GM18499 (cell line): Measurements from ENCODE around the gene MYH14.

Experiments used
- ATAC-seq: cut with Tn5 transposase; IDR thresholded peaks from one replicate; pipeline ENCODE4 v1.9.1; 2021; ENCODE audit warnings: moderate number of reproducible peaks; ENCODE audit not compliant: insufficient read depth, unreplicated experiment

MYH14 gene

DNA sequence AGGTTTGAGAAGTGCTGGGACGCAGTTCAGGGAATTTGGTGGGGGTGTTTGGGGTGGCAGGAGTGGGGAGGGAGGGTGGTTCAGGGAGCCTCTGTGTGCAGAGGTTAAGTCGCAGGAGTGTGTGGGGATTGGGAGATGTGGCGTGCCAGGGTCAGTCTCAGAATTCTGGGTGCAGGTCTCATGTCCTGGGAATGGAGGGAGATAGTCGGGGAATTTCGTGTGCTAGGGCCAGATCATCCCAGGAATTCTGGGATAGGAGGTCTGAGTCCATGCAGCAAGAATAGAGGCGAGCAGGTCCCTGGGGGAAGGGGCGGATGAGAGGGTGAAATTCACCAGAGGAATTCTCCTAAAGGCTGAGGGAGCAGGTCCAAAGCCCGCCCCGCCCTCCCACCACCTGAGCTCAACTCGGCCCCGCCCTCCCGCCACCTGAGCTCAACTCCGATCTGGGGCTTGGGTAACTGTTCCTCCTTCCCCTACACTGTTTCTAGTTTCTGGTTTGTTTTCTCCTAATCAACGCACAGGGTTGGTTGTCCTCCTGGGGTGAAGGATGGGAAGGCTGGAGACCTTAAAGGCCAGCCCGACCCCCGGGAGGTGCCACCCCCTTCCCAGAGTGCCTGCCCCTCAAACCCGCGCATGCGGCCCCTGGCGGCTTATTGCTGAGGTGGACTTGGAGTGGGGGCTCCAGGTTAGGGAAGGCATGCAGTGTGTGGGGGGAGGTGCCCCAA, 110.6 kb downstream of the MYH14 start:
- ATAC-seq = no peak

DNA sequence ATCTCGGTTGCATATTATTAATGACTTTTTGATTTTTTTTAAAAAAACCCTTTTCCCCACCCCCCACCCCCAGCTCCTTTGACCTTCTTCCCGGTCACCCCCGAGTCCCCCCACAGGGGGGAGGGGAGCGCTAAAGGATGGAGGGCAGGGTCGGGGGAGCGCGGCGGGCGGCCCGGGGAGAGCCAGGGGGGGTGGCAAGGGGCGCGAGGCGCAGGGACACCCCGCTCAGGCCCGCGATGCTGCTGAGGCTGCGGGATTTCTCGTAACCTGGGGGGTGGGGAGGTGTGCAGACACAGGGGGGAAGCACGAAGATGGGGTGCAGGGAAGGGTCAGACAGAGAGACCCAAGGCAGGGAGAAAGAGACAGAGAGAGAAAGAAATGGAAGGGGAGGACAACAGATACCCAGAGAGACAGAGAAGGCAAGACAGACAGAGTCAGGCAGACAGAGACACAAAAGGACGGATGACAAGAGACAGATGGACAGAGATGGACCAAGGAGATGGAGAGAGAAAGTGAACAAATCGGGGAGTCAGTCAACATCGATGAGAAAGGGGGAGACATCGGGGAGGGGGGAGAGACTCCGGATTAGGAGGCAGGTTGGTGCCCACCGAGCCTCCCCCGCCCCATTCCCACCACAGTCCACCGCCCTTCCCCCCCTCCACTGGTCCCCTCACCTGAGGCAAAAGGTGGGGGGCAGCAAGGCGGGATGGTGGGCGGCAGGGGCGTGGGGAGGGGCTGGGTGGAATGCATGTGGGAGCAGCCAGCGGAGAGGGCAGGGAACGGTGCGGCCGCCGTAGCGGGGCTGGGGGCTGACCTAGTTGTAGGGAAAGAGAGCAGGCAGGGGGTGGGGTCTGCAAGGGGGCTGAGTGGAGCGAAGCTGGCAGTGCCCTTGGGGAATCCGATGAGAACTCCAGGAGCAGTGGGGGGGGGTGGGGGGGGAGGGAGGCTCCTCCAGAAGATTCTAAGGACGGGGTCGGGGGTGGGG, 111.6 kb downstream of the MYH14 start:
- no peak for ATAC-seq

DNA sequence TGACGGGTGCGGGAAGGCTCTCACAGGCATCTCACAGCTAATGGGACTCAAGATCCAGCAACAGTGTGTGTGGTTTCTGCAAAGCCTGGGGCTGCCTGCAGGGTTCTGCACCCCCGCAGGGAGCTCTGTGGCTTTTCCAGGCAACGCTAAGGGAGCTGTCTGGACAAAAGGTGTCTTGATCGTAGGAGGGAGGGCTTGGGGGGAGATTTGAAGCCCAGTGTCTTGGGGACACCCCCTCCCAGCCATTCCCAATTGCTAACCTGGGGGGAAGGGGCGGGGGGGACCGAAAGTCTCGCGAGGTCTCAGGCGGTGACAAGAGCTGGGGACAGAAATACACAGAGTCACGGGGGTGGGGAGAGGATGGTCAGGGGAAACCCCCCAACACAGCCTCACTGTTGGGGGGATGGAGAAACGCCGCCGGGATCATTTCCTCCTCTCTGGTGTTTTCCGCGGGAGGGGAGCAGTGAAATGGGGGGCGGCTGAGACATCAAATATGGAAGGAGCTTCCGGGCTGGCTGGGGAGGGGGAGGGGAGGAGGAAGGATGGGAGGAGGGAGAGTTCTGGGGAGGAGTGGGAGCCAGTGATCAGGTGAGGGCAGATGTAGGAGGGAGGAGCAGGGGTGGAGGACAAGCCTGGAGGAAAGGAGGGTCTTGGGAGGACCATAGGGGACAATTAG, 112.5 kb downstream of the MYH14 start:
- no peak for ATAC-seq

DNA sequence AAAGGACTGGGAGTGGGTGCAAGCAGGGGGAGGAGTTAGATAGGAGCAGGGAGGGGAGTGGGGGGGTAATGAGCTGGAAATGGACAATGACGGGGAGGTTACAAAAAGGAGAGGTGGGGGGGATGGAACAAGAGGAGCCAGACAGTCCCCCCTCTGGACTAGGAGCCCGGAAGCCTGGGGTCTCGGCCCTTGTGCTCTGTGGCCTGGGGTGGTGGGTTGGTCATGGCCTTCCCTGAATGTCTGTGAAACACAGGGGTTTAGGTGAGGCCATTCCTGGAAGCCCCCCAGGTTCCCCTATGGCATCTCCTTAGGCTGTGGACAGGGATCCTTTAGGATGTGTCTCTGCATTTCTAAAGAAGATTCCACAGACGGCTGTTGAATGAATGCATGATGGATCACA, 113.7 kb downstream of the MYH14 start:
- ATAC-seq = no peak

DNA sequence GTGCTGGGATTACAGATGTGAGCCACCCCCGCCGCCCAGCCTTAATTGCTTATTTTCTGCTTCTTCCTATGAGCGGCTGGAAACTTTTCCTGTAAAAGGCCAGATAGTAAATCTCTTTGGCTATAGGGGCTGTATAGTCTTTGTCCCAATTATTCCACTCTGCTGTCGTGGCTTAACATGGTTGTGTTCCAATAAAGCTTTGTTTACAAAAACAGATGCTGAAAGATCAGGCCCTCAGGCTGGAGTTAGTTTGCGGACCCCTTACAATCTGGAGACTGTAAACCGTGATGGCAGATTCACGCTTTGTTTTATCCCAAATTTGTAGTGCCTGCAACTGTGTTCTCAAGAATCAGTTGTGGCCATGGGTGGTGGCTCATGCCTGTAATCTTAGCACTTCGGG, 115.0 kb downstream of the MYH14 start:
- no peak for ATAC-seq

DNA sequence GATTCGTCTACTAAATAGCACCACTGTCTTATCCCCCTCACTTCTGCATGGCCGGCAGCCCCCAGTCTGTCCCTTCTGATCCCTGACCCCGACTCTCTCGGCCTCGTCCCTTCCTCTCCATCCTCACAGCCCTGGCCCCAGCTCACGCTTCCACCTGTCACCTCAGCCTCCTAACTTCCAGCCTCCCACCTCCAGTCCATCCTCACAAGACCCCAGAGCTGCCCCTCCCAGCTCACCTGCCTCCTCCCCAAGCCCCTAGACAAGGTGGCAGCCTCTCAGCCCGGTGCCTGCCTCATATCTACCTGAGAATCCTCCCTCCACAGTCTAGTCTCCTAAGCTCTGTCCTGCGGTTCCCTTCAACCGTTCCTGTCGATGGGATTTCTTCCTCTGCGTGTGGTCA, 115.7 kb downstream of the MYH14 start:
- ATAC-seq = no peak

DNA sequence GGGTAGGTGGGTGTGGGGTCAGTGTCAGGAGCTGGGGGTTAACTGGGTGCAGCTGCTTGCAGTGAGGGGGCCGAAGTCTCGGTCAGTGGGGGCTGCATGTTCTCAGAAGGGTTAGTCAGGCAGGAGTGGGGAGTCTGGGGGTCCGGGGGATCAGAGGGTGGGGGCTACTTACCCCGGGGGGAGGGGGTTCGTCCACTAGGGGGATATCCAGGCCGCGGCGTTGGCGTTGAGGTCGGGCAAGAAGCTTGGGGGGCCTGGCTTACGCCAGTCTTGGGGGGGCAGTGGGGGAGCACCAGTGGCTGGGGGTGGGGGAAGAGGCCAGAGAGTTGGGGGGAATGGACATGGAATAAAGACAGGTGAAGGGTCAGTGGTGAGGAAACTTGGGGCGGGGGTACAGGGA, 116.6 kb downstream of the MYH14 start:
- ATAC-seq = no peak

DNA sequence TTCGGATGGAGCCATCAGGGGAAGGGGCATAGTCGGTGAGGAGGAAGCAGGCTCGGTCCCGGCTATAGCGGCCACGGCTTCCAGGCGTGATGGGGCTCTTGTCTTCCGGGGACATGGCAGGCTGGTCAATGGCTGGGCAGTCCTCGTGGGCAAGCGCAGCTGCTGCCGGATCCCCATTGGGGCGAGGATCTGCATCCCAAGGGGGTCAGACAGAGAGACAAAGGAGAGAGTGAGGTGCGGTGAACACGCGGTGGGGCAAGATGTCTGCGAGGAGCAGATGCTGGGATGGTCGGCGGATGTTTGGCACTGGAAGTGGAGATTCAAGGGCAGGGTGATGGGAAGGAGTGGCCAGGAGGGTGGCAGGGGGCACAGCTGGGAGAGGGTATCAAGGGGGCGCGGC, 117.2 kb downstream of the MYH14 start:
- no peak for ATAC-seq

DNA sequence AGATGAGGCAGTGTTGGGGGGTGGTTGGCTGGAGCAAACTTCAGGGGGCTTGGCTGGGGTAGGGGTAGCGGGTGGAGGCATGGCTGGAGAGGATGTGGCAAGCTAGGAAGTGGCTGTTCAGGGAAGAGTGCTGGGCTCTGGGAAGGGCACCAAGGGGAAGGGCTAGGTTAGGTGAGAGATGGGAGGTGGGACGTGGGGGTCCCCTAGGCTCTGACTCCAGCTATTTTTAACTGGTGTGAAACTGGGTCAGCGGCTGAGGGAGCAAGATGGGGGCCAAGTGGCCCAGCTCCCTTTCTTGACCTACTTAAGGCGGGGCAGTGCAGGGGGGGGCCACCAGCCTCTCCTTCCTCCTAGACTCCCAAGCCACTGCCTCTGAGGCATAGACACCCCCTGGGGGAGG, 118.4 kb downstream of the MYH14 start:
- ATAC-seq = no peak

DNA sequence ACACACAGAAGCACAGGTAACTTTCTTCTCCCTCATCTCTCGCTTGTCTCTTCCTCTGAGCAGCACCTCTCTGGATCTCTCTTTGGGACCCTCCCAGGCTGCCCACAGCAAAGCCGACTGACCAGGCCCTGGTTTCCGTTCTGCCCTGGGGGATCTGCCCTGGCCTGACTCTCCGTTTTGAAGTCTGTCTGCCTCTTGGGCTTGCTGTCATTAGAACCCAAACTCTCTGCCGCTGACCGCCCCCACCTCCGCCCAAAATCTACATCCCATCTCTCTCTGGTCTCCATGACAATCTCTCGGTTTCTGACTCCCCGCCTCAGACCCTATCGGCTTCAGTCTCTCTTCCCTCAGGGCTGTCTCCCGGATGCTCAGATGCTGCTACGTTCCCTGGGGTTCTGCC, 118.8 kb downstream of the MYH14 start:
- ATAC-seq = no peak

DNA sequence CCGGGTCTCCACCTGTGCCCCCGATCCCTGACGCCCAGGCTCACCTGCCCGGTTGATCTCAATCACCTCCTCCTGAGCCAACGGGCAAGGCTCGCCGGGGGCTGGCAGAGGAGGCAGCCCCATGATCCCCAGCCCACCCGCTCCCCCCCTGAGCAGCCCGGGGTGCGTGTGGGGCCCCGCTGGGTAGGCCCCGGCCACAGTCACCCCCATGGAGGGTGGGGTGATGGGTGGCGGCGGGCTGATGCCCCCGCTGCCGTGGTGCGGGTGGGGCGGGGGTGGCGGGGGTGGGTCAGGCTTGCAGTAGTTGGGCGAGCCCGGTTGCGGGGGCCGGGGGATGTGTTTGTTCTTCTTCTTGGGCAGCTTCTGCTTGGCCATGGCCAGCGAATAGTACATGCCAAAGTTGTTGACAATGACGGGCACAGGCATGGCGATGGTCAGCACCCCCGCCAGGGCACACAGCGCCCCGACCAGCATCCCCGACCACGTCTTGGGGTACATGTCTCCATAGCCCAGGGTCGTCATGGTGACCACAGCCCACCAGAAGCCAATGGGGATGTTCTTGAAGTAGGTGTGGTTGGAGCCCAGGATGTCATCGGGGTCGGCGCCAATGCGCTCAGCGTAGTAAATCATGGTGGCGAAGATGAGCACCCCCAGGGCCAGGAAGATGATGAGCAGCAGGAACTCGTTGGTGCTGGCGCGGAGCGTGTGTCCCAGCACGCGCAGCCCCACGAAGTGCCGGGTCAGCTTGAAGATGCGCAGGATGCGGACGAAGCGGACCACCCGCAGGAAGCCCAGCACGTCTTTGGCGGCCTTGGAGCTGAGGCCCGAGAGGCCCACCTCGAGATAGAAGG, 119.7 kb downstream of the MYH14 start:
- no peak for ATAC-seq

DNA sequence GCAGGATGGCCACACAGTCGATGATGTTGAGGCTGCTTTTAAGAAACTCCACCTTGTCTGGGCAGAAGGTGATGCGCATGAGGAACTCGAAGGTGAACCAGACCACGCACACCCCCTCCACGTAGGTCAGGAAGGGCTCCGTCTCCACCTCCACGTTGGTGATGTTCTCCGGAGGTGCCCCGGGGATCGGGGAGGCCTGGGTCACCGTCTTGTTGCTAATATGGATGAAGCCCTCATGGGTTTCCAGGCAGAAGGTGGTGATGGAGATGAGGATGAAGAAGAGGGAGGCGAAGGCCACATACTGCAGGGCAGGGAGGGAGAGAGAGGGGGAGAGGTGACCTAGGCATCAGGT, 120.3 kb downstream of the MYH14 start:
- no peak for ATAC-seq

DNA sequence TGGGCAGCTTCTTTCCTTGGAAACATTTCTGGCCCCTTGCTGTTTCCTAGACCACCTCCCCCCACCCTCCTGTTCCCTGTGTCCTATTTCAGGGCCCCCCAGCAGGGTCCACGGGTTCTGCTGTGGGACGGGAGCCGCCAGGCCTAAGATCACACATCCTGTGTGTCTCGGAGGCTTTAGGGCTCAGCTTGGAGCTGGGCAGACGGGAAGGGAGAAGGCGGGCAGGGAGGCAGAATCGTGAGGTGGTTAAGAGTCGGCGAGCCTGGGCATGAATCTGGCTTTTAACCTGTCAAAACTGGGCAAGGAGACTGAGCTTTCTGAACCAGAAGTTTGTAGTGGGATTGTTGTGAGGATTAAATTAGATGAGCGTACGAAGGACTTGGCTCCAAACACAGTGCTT, 120.9 kb downstream of the MYH14 start:
- no peak for ATAC-seq

DNA sequence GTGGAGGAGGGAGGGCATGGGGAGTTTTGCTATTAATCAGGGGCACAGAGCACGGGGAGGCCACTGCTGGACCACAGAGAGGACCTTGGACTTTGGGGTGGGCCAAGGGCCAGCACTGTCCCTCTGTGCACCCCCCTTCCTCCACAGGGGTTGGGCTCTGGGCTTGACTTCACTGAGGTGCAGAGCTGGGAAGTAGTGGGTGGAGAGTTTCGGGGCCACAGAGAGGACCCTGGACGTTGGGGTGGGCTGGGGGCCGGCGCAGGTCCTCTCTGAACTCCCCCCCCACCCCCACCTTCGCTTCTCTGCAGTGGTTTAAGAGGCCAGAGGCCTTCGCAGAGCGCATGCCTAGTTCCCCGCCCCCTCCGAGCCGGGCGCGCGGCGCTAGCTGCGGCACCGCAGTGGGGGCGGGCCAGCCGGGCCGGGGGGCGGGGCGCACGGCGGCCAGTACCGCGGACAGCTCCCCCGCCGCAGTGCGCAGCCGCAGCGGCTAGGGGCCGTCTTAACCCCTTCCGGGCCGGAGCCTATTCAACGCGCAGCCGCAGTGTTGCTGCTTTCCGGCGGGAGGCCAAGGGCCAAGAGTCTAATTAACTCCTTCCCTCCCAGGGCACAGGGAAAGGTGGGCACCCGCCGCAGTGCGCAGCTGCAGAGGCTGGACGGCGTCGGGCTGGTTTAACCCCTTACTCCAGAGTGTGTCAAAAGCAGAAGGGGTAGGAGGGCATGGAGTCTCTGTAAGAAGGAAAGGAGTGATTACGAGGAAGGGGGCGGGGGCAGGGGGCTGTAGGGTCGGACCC, 122.1 kb downstream of the MYH14 start:
- no peak for ATAC-seq

DNA sequence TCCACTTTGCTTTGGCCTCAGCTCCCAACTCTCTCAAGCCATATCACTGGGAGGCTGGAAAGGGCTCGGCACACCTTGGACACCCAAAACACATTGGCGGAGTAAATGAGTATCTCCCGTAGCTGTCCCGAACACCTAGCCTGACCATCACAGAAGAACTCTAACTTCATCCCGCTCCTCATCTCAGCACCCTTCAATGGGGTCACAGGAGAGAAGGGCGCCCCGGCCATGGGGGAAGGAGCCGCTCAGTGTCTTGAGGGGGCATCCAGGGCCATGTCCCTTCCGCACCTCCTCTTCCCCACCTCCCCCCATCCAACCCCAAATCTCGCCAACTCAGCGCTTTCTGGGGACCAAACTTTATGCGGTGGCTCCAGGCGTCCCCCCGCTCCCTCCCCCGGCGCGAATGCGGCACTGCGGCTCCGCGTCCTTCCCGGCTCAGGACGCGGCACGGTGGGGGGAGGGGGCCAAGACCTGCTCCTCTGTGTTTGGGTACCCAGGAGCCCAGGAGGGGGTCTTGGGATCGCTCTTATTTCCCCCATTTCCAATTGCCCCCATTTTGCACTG, 122.8 kb downstream of the MYH14 start:
- no peak for ATAC-seq

DNA sequence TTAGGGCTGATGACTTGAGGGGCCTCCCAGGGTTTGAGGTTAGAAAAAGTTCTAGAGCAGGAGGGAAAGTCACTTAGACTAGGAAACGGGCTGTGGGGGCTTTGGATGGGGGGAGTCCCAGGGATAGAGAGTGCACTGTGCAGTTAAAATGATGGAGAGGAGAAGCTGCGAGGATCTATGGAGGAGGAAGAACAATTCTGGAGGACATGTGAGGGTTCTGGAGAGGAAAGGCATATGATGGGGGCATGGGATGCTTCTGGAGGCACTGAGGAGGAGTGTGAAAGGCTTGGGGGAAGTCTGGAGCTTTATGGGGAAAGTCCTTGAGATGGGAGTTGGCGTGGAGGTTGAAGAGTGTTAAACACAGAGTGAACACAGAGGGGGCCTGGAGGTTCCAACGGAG, 123.6 kb downstream of the MYH14 start:
- no peak for ATAC-seq

DNA sequence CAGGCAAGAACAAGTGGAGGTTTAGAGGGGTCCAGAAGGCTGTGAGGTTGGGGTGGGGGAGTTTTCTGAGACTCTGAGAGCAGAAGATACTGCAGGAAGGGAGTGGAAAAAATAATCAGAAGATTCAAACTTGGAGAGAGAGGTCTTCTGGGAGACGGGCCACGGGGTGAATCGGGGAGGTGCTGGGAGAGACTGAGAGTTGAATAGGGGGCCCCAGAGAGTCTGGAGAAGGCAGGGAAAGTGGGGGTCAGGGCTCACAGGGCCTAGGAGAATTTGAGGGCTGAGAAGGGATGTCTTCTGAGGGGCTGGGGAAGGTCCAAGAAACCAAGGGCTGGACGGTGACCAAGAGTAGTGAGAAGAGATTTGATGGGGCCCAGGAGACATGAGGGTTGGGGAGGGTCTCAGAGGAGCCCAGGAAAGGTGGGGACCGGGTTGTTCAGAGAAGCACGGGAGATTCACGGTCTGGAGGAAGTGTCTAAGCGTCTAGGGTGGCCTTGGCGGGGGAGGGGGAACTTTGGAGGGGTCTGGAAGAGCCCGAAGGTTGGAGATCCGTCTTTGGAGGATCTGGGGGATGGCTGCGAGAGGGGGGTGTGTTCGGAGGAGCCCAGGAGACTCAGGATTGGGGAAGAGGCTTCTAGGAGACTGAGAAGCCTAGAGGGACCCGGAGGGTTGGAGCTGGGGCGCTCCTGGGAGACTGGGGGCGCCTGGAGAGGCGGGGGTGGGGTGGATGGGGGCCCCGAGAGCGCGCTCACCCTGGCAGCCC, 124.2 kb downstream of the MYH14 start:
- no peak for ATAC-seq

DNA sequence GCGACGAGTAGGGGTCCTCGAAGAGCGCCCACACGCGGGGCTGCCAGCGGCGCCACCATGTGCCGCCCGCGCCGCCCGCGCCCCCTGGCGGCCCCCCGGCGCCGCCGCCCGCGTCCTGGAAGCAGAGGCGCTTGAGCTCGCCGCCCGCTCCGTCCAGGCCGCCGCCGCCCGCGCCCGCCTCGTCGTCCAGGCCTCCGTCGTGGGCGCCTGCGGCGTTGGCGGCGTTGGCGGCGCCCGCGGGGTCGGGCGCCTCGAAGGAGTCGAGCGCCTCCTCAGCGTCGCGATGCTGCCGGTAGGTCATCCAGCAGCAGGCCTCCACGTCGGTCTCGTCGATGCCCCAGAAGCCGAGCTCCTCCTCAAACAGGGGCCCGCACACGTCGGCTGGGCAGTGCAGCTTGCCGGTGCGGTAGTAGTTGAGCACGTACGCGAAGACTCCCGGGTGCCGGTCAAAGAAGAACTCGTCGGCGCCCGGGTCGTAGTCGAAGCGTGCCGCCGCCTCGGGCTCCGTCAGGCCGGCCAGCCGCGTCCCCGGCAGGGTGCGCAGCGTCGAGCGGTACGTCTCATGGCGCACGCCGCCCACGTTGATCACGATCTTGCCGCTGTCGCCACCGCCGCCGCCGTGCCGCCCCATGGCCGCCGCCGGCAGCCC, 124.9 kb downstream of the MYH14 start:
- ATAC-seq = no peak
